HEK293 (cell line): Measurements from ENCODE around the gene C2CD2L.

Source experiments
- CTCF ChIA-PET: fragments of 350-600 bp; formaldehyde crosslinking; extraction: SDS; loops from one replicate; lab custom pipeline; 2021; ENCODE audit warnings: antibody characterized with exemption; lab: Yijun Ruan, JAX
- POLR2A ChIA-PET: fragments of 300-600 bp; formaldehyde crosslinking; extraction: SDS; loops from one replicate; lab custom pipeline; 2020; ENCODE audit warnings: antibody characterized with exemption, inconsistent platforms; lab: Yijun Ruan, JAX
- H3K27ac ChIP-seq: fragments of 200-500 bp; sonication (Bioruptor generic); 2 replicates; pipeline ENCODE4 v1.5.1; 2014; ENCODE audit warnings: low read depth, low read length, control low read depth, inconsistent platforms; ENCODE audit errors: extremely low read depth
- H3K36me3 ChIP-seq, 2 experiments: fragments of 200-500 bp in 1 of 2; sonication (Bioruptor generic) in 1 of 2; 1 replicate in 1 of 2; 2 replicates in 1 of 2; pipeline ENCODE4 v1.5.1; 2014 to 2017; ENCODE audit warnings: inconsistent platforms in 2 of 2, low read length in 2 of 2; ENCODE audit not compliant: control insufficient read depth in 2 of 2, insufficient read depth in 1 of 2
- H3K4me1 ChIP-seq: fragments of 200-500 bp; sonication (Bioruptor generic); 2 replicates; pipeline ENCODE4 v1.5.1; 2014; ENCODE audit warnings: mild to moderate bottlenecking, low read length, inconsistent platforms; ENCODE audit not compliant: control insufficient read depth, insufficient read depth
- H3K4me3 ChIP-seq: 2 replicates; pipeline ENCODE4 v1.5.1; 2011; ENCODE audit warnings: low read depth, mild to moderate bottlenecking, control low read depth, low read length, moderate library complexity
- H3K9me3 ChIP-seq: fragments of 200-500 bp; sonication (Bioruptor generic); 2 replicates; pipeline ENCODE4 v1.5.1; 2014; ENCODE audit warnings: low read depth, low read length, inconsistent platforms; ENCODE audit not compliant: control insufficient read depth, insufficient read depth
- EGR2 ChIP-seq: fragments of 450-650 bp; formaldehyde crosslinking; IDR thresholded peaks from 2 replicates; pipeline ENCODE4 v1.5.1; 2016; ENCODE audit warnings: low read depth, missing biosample characterization, missing genetic modification characterization
- FEZF1 ChIP-seq: fragments of 450-650 bp; formaldehyde crosslinking; IDR thresholded peaks from 2 replicates; pipeline ENCODE4 v1.5.1; 2016; ENCODE audit warnings: missing biosample characterization, missing genetic modification characterization
- PBX3 ChIP-seq: sonication (generic); formaldehyde crosslinking; IDR thresholded peaks from 2 replicates; pipeline ENCODE4 v1.8.1; 2022; ENCODE audit warnings: mild to moderate bottlenecking, moderate library complexity, missing genetic modification reagents
- PRDM10 ChIP-seq: fragments of 450-650 bp; formaldehyde crosslinking; IDR thresholded peaks from 2 replicates; pipeline ENCODE4 v1.5.1; 2016; ENCODE audit warnings: missing biosample characterization, missing genetic modification characterization
- SCRT1 ChIP-seq: fragments of 450-650 bp; formaldehyde crosslinking; IDR thresholded peaks from 2 replicates; pipeline ENCODE4 v1.5.1; 2016; ENCODE audit warnings: missing biosample characterization, missing genetic modification characterization, borderline replicate concordance
- SP2 ChIP-seq: fragments of 450-650 bp; formaldehyde crosslinking; IDR thresholded peaks from 2 replicates; pipeline ENCODE4 v1.5.1; 2016; ENCODE audit warnings: missing biosample characterization, missing genetic modification characterization
- SP3 ChIP-seq: fragments of 450-650 bp; formaldehyde crosslinking; IDR thresholded peaks from 2 replicates; pipeline ENCODE4 v1.5.1; 2016; ENCODE audit warnings: missing biosample characterization, missing genetic modification characterization
- TRIM28 ChIP-seq: IDR thresholded peaks from 2 replicates; pipeline ENCODE4 v1.6.1; 2011; ENCODE audit warnings: low read length, control low read depth, borderline replicate concordance
- ZBTB10 ChIP-seq: fragments of 450-650 bp; formaldehyde crosslinking; IDR thresholded peaks from 2 replicates; pipeline ENCODE4 v1.5.1; 2016; ENCODE audit warnings: missing biosample characterization, missing genetic modification characterization
- ZBTB20 ChIP-seq: fragments of 450-650 bp; formaldehyde crosslinking; IDR thresholded peaks from 2 replicates; pipeline ENCODE4 v1.5.1; 2016; ENCODE audit warnings: missing biosample characterization, missing genetic modification characterization
- ZBTB7A ChIP-seq: fragments of 450-650 bp; formaldehyde crosslinking; IDR thresholded peaks from 2 replicates; pipeline ENCODE4 v1.5.1; 2016; ENCODE audit warnings: low read depth, missing biosample characterization, missing genetic modification characterization
- ZFHX2 ChIP-seq: fragments of 450-650 bp; formaldehyde crosslinking; conservative IDR thresholded peaks from 2 replicates; pipeline ENCODE4 v1.5.1; 2016; ENCODE audit warnings: missing biosample characterization, missing genetic modification characterization
- ZFP69B ChIP-seq: fragments of 450-650 bp; formaldehyde crosslinking; IDR thresholded peaks from 2 replicates; pipeline ENCODE4 v1.5.1; 2016; ENCODE audit warnings: missing biosample characterization, missing genetic modification characterization
- ZNF121 ChIP-seq: fragments of 450-650 bp; formaldehyde crosslinking; IDR thresholded peaks from 2 replicates; pipeline ENCODE4 v1.5.1; 2016; ENCODE audit warnings: missing biosample characterization, missing genetic modification characterization
- ZNF24 ChIP-seq: fragments of 450-650 bp; formaldehyde crosslinking; IDR thresholded peaks from 2 replicates; pipeline ENCODE4 v1.5.1; 2016; ENCODE audit warnings: missing biosample characterization, missing genetic modification characterization
- ZNF248 ChIP-seq: fragments of 450-650 bp; formaldehyde crosslinking; IDR thresholded peaks from 2 replicates; pipeline ENCODE4 v1.5.1; 2017; ENCODE audit warnings: missing biosample characterization, missing genetic modification characterization
- ZNF394 ChIP-seq: fragments of 450-650 bp; formaldehyde crosslinking; IDR thresholded peaks from 2 replicates; pipeline ENCODE4 v1.5.1; 2016; ENCODE audit warnings: missing biosample characterization, missing genetic modification characterization, mild to moderate bottlenecking, moderate library complexity, borderline replicate concordance
- ZNF610 ChIP-seq: fragments of 450-650 bp; formaldehyde crosslinking; IDR thresholded peaks from 2 replicates; pipeline ENCODE4 v1.5.1; 2016; ENCODE audit warnings: missing biosample characterization, missing genetic modification characterization, borderline replicate concordance
- ZNF670 ChIP-seq: fragments of 450-650 bp; formaldehyde crosslinking; IDR thresholded peaks from 2 replicates; pipeline ENCODE4 v1.5.1; 2016; ENCODE audit warnings: missing biosample characterization, missing genetic modification characterization, low read depth
- ZNF768 ChIP-seq: fragments of 450-650 bp; formaldehyde crosslinking; IDR thresholded peaks from 2 replicates; pipeline ENCODE4 v1.5.1; 2018; ENCODE audit warnings: missing biosample characterization, mild to moderate bottlenecking, missing genetic modification characterization
- ZSCAN23 ChIP-seq: fragments of 450-650 bp; formaldehyde crosslinking; IDR thresholded peaks from 2 replicates; pipeline ENCODE4 v1.5.1; 2016; ENCODE audit warnings: missing biosample characterization, missing genetic modification characterization

Gene C2CD2L

GRCh38 chr11:119149786-119150275 lies 42.7 kb downstream of the C2CD2L start:
- no peak overlapping the region for H3K27ac ChIP-seq
- TF ChIP-seq EGR2 (tag by site-specific recombination) (peak; percentile 56; the same call in 1 of the 2 replicates), ZNF610 (no peak), FEZF1 (tag by site-specific recombination) (no peak), ZFP69B (tag by site-specific recombination) (no peak), ZFHX2 (tag by site-specific recombination) (peak; percentile 37; the same call in 1 of the 2 replicates), SCRT1 (tag by site-specific recombination) (no peak), PBX3 (no peak), ZNF248 (tag by site-specific recombination) (no peak), SP2 (peak; percentile 49; the same call in 1 of the 2 replicates), PRDM10 (no peak), ZNF121 (no peak), TRIM28 (no peak), ZBTB20 (tag by site-specific recombination) (0 out of 2 replicates have a peak, but pooled peaks have one; percentile 56), SP3 (tag by site-specific recombination) (no peak), ZNF670 (no peak), ZBTB10 (tag by site-specific recombination) (no peak), ZBTB7A (no peak), ZNF24 (no peak), ZNF394 (no peak)
- no peaks in the 10 kb centered on the region for H3K9me3 ChIP-seq
- H3K36me3 ChIP-seq, result peaks cover 0 to 11% of the 10 kb centered on the region in 2 experiments; a peak in 1 of 3 replicates
- ChIA-PET CTCF (interaction anchor here (0.5 to 1.0 kb wide), 2 partner anchors 57 to 87 kb away, joined by 3 read pairs; partner anchors contain the start of gene CBL), POLR2A (interaction anchor here (0.7 kb wide), 1 partner anchor 65 kb away, joined by 3 read pairs; no protein-coding TSS in a partner anchor)
- no peaks in the 10 kb centered on the region for H3K4me1 ChIP-seq
- no peak overlapping the region for H3K4me3 ChIP-seq

GRCh38 chr11:119152043-119152442 lies 44.9 kb downstream of the C2CD2L start:
- H3K4me3 ChIP-seq, result no peak overlapping the region
- H3K4me1 ChIP-seq, result no peaks in the 10 kb centered on the region
- ChIA-PET POLR2A (interaction anchor here (0.5 to 0.6 kb wide), 2 partner anchors 12 to 136 kb away, joined by 3 read pairs; no protein-coding TSS in a partner anchor), CTCF (interaction anchor here (0.6 to 2.9 kb wide), 5 partner anchors 12 to 43 kb away, joined by 3 to 10 read pairs (median 5); no protein-coding TSS in a partner anchor)
- H3K27ac ChIP-seq, result no peak overlapping the region
- peaks cover 0 to 17% of the 10 kb centered on the region in 2 experiments; a peak in 1 of 3 replicates for H3K36me3 ChIP-seq
- TF ChIP-seq ZNF768 (tag by site-specific recombination), result peak; percentile 80
- TF ChIP-seq ZSCAN23 (tag by site-specific recombination), result no peak
- H3K9me3 ChIP-seq, result no peaks in the 10 kb centered on the region
